Smooth muscle cell (in vitro differentiated cells): ENCODE measurements around the gene KRTAP10-9. TPM values are rescaled to one million over a fixed set of nuclear protein-coding genes. Genes with fewer than 3 reads are reported as not detected.

Experiments used
- DNase-seq: peaks from one replicate; lab custom pipeline; 2025; ENCODE audit not compliant: unreplicated experiment; lab: John Stamatoyannopoulos, UW
- H2AFZ ChIP-seq: fragments of 200-600 bp; sonication (generic); 2 replicates; pipeline ENCODE4 v1.6.0; 2016; ENCODE audit warnings: antibody characterized with exemption, low read depth, mild to moderate bottlenecking
- H3F3A ChIP-seq: fragments of 200-600 bp; sonication (generic); 2 replicates; pipeline ENCODE4 v1.6.0; 2017; ENCODE audit warnings: antibody characterized with exemption, low read depth
- H3K27ac ChIP-seq: fragments of 200-600 bp; sonication (generic); 2 replicates; pipeline ENCODE4 v1.5.1; 2016; ENCODE audit warnings: low read depth, mild to moderate bottlenecking
- H3K27me3 ChIP-seq: fragments of 200-600 bp; sonication (generic); 2 replicates; pipeline ENCODE4 v1.6.1; 2016; ENCODE audit warnings: low read depth, mild to moderate bottlenecking
- H3K36me3 ChIP-seq: fragments of 200-600 bp; sonication (generic); 2 replicates; pipeline ENCODE4 v1.5.1; 2016; ENCODE audit warnings: low read depth
- H3K4me1 ChIP-seq: fragments of 200-600 bp; sonication (generic); 2 replicates; pipeline ENCODE4 v1.5.1; 2016; ENCODE audit warnings: low read depth
- H3K4me2 ChIP-seq: fragments of 200-600 bp; sonication (generic); 2 replicates; pipeline ENCODE4 v1.6.0; 2016; ENCODE audit warnings: mild to moderate bottlenecking
- H3K4me3 ChIP-seq: fragments of 200-600 bp; sonication (generic); 2 replicates; pipeline ENCODE4 v1.5.1; 2016; ENCODE audit warnings: mild to moderate bottlenecking
- H3K79me2 ChIP-seq: fragments of 200-600 bp; sonication (generic); 2 replicates; pipeline ENCODE4 v1.6.0; 2016; ENCODE audit warnings: low read depth, mild to moderate bottlenecking
- H3K9ac ChIP-seq: fragments of 200-600 bp; sonication (generic); 2 replicates; pipeline ENCODE4 v1.6.0; 2016; ENCODE audit warnings: low read depth
- H3K9me3 ChIP-seq: fragments of 200-600 bp; sonication (generic); replicated peaks from 2 replicates; pipeline ENCODE4 v1.5.1; 2016; ENCODE audit warnings: low read depth
- H4K20me1 ChIP-seq: fragments of 200-600 bp; sonication (generic); 2 replicates; pipeline ENCODE4 v1.6.0; 2016; ENCODE audit warnings: low read depth
- CTCF ChIP-seq: fragments of 200-600 bp; sonication (generic); IDR thresholded peaks from 2 replicates; pipeline ENCODE4 v1.5.1; 2017; ENCODE audit warnings: borderline replicate concordance, mild to moderate bottlenecking, antibody characterized with exemption; ENCODE audit not compliant: insufficient read depth, poor library complexity, severe bottlenecking
- WGBS: methylation state at CpG from one replicate; pipeline ENCODE4 v1.1.7; 2016; ENCODE audit warnings: low lambda C conversion rate; 5-methylcytosine and 5-hydroxymethylcytosine counted together
- polyA plus RNA-seq: library from polyadenylated mRNA; unstranded; fragments of >200 nt; fragmentation: Nextera tagmentation; extraction: Ambion mirVana; gene quantifications from 2 replicates; pipeline ENCODE4 v1.2.1, GENCODE V29; 2016
- total RNA-seq: library from RNA; depleted of rRNA; stranded (reverse); fragments of >200 nt; gene quantifications from 2 replicates; pipeline ENCODE4 v1.2.3, GENCODE V29; 2014

The KRTAP10-9 gene
- total and polyA plus RNA-seq, 2 experiments from 2014 or later, result not detected

- Histone ChIP-seq H2AFZ (no peak overlapping the region), H3K27ac (no peak overlapping the region), H3K9ac (no peak overlapping the region), H4K20me1 (no peaks in the 10 kb centered on the region), H3K4me1 (no peaks in the 10 kb centered on the region), H3K27me3 (no peaks in the 10 kb centered on the region), H3K36me3 (no peaks in the 10 kb centered on the region), H3K4me3 (no peak overlapping the region), H3K9me3 (no peaks in the 10 kb centered on the region), H3K4me2 (no peak overlapping the region), H3F3A (no peaks in the 10 kb centered on the region), H3K79me2 (no peaks in the 10 kb centered on the region)
- TF ChIP-seq CTCF, result no peak
- DNase-seq, result no peak
- 74% methylated on average over 15 of the region's 18 CpGs for WGBS
These were observed 2.0 kb downstream of the KRTAP10-9 start for GRCh38 chr21:44628707-44629391.

- no peak overlapping the region for H3K27ac ChIP-seq
- H3F3A ChIP-seq, result no peaks in the 10 kb centered on the region
- DNase-seq, result no peak
- H3K27me3 ChIP-seq, result no peaks in the 10 kb centered on the region
- whole genome bisulfite sequencing, result 60% methylated on average over 1 of the region's 2 CpGs
- H3K4me3 ChIP-seq, result no peak overlapping the region
- no peak overlapping the region for H3K9ac ChIP-seq
- no peaks in the 10 kb centered on the region for H3K79me2 ChIP-seq
- no peak overlapping the region for H3K4me2 ChIP-seq
- no peaks in the 10 kb centered on the region for H3K4me1 ChIP-seq
- no peaks in the 10 kb centered on the region for H3K36me3 ChIP-seq
- TF ChIP-seq CTCF, result no peak
- H2AFZ ChIP-seq, result no peak overlapping the region
- H4K20me1 ChIP-seq, result no peaks in the 10 kb centered on the region
- H3K9me3 ChIP-seq, result no peaks in the 10 kb centered on the region
These were observed 3.5 kb downstream of the KRTAP10-9 start for GRCh38 chr21:44630440-44630839.

- DNase-seq, result no peak
- 96% methylated on average over 1 of the region's 1 CpG for WGBS
- H3K4me3 ChIP-seq, result no peak overlapping the region
- no peak for TF ChIP-seq CTCF
- H3F3A ChIP-seq, result no peaks in the 10 kb centered on the region
- H4K20me1 ChIP-seq, result no peaks in the 10 kb centered on the region
- no peak overlapping the region for H3K9ac ChIP-seq
- H3K9me3 ChIP-seq, result no peaks in the 10 kb centered on the region
- no peaks in the 10 kb centered on the region for H3K79me2 ChIP-seq
- H3K4me1 ChIP-seq, result no peaks in the 10 kb centered on the region
- H3K27me3 ChIP-seq, result no peaks in the 10 kb centered on the region
- no peak overlapping the region for H3K27ac ChIP-seq
- no peaks in the 10 kb centered on the region for H3K36me3 ChIP-seq
- no peak overlapping the region for H3K4me2 ChIP-seq
- no peak overlapping the region for H2AFZ ChIP-seq
These were observed 5.2 kb downstream of the KRTAP10-9 start for GRCh38 chr21:44632067-44632466.
